DOHH2 (cell line): Measurements from ENCODE around the gene KDM4C.

ENCODE experiments used
- EZH2phosphoT487 ChIP-seq: fragments of 200-600 bp; sonication (generic); IDR thresholded peaks from 2 replicates; pipeline ENCODE4 v1.6.1; 2017; ENCODE audit warnings: borderline replicate concordance, mild to moderate bottlenecking, antibody characterized with exemption, low read length, moderate library complexity, mixed read lengths
- TF ChIP-seq, protein P1 (sequence below): fragments of 200-600 bp; sonication (generic); IDR thresholded peaks from one replicate; pipeline ENCODE4 v1.5.1; 2014; ENCODE audit warnings: antibody characterized with exemption, mild to moderate bottlenecking, low read depth, low read length; ENCODE audit not compliant: poor library complexity, severe bottlenecking

DNA sequence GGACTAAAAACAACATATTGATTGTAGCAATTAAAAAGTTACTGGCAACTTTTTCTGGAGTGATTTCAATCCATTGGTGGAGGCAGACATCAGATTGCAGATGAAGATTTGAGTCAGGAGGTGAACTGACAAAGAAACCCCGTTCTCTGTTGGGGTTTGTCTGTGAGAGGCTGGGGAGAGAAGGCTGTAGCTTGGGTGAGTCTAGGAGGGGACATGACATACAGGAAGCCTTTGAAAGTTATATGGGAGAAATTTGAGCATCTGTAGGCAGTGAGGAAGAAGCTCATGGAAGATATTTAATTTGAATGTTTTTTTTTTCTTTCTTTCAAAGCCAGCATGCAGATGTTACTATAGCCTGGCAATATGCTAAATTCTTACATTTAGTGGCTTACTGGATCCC lies 26.0 kb downstream of the KDM4C start:
- TF ChIP-seq, protein P1, sequence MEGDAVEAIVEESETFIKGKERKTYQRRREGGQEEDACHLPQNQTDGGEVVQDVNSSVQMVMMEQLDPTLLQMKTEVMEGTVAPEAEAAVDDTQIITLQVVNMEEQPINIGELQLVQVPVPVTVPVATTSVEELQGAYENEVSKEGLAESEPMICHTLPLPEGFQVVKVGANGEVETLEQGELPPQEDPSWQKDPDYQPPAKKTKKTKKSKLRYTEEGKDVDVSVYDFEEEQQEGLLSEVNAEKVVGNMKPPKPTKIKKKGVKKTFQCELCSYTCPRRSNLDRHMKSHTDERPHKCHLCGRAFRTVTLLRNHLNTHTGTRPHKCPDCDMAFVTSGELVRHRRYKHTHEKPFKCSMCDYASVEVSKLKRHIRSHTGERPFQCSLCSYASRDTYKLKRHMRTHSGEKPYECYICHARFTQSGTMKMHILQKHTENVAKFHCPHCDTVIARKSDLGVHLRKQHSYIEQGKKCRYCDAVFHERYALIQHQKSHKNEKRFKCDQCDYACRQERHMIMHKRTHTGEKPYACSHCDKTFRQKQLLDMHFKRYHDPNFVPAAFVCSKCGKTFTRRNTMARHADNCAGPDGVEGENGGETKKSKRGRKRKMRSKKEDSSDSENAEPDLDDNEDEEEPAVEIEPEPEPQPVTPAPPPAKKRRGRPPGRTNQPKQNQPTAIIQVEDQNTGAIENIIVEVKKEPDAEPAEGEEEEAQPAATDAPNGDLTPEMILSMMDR: no peak
- TF ChIP-seq EZH2phosphoT487: no peak
